ENCODE data around the gene PSAP.

DNA sequence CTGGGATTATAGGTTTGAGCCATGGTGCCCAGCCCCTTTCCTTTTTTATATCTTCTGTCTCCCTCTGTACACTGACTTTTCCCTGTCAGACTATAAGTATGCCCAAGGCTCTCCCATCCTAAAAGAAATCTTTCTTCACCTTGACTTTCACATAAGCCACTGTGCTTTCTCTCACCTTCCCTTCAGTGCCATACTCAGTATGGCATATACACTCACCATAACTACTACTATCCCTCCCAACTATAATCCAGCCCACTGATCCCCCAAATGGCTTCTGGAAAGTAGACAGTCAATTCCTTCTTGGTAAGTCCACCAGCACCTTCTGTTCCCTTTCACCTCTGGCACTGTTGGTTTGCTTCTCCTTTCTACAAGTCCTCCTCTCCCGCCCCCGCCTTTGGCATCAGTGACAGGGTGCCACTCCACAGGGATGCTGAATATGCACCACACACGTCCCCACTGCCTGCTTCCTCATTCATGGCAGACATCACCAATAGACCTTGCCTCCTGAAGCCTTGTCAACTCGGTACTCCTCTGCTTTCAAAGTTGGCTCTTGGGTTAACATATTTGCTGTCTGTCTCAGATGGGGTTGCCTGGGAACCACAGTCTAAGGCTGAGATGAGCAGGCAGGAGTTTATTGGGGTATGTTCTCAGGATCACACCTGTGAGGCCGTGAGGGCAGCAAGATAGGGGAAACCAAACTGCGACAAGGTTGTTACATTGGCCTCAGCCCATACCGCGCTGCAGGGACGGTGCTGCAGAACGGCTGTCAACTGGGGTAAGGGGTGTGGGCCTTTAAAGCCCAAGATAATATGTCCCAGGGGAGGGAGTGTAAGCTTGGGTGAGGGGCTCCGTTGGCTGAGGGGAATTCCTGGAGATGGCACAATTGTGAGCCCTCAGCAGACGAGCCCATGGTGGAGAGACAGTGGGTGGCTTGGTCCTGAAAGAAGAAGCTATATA, 7.2 kb upstream of the PSAP start:
- no peak for TF ChIP-seq EZH2phosphoT487 (IDR thresholded peaks at IDR 0.05; ENCODE audit: low read length)
- TF ChIP-seq CTCF (IDR thresholded peaks at IDR 0.05; ENCODE audit: low read length), result no peak

Data from MM.1S (cell line).